HEK293T (cell line): ENCODE results near the gene ZNF521.

ENCODE experiments used
- ELF4 ChIP-seq: fragments of 450-650 bp; IDR thresholded peaks from 2 replicates; pipeline ENCODE4 v1.6.1; 2017; ENCODE audit warnings: antibody characterized with exemption
- LEF1 ChIP-seq: fragments of 450-650 bp; IDR thresholded peaks from 2 replicates; pipeline ENCODE4 v1.6.1; 2017; ENCODE audit warnings: mild to moderate bottlenecking, borderline replicate concordance

GRCh38 chr18:25044694-25045093 is 307.3 kb downstream of the ZNF521 start:
- TF ChIP-seq LEF1 (no peak), ELF4 (no peak)
